Measurements from ENCODE around the gene LIMS1. TPM values are rescaled to one million over a fixed set of nuclear protein-coding genes. Genes with fewer than 3 reads are reported as not detected.

LIMS1 gene
- polyA plus RNA-seq, 1 experiment, result 95.0 TPM

GRCh38 chr2:108612153-108612513 lies 77.9 kb downstream of the LIMS1 start:
- ChIA-PET CTCF (interaction anchor here (8.7 kb wide), 1 partner anchor 24 kb away, joined by 93 read pairs; no protein-coding TSS in a partner anchor), POLR2A (interaction anchor here (1.1 kb wide), 1 partner anchor 9 kb away, joined by 5 read pairs; no protein-coding TSS in a partner anchor)
- no peaks in the 10 kb centered on the region for H3K27me3 ChIP-seq (ENCODE audit: control insufficient read depth, insufficient read depth, low read length)
- DNase-seq (ENCODE audit: low read depth, low spot score), result peak; percentile 52
- H3K9me3 ChIP-seq (ENCODE audit: control insufficient read depth, insufficient read depth, low read length), result no peaks in the 10 kb centered on the region
- no peak for TF ChIP-seq CTCF (IDR thresholded peaks at IDR 0.05; ENCODE audit: low read depth, low read length)
- peak overlapping the region; percentile 22 for H3K27ac ChIP-seq (ENCODE audit: low read depth, low read length)
- H3K4me3 ChIP-seq (ENCODE audit: low read depth, low read length), result peak overlapping the region; percentile 2; the same call in 1 of the 2 replicates

GRCh38 chr2:108612514-108613183 lies 78.4 kb downstream of the LIMS1 start:
- POLR2A ChIA-PET, result no interaction called here
- Histone ChIP-seq H3K27ac (ENCODE audit: low read depth, low read length) (peak overlapping the region; percentile 22), H3K27me3 (ENCODE audit: control insufficient read depth, insufficient read depth, low read length) (no peaks in the 10 kb centered on the region), H3K9me3 (ENCODE audit: control insufficient read depth, insufficient read depth, low read length) (no peaks in the 10 kb centered on the region), H3K4me3 (ENCODE audit: low read depth, low read length) (no peak overlapping the region)
- CTCF ChIA-PET, result interaction anchor here (1.2 to 8.7 kb wide), 2 partner anchors 24 to 28 kb away, joined by 4 to 93 read pairs; no protein-coding TSS in a partner anchor
- TF ChIP-seq CTCF (IDR thresholded peaks at IDR 0.05; ENCODE audit: low read depth, low read length), result no peak
- no peak for DNase-seq (ENCODE audit: low read depth, low spot score)

- POLR2A ChIA-PET, result no interaction called here
- no peak for DNase-seq (ENCODE audit: low read depth, low spot score)
These were observed 79.2 kb downstream of the LIMS1 start for GRCh38 chr2:108613261-108614042.

GRCh38 chr2:108614043-108614545 lies 79.8 kb downstream of the LIMS1 start:
- H3K27me3 ChIP-seq (ENCODE audit: control insufficient read depth, insufficient read depth, low read length), result no peaks in the 10 kb centered on the region
- H3K4me3 ChIP-seq (ENCODE audit: low read depth, low read length), result no peak overlapping the region
- CTCF ChIA-PET, result interaction anchor here (1.1 to 8.7 kb wide), 3 partner anchors 22 to 30 kb away, joined by 3 to 93 read pairs (median 6); no protein-coding TSS in a partner anchor

More at GRCh38 chr2:108613261-108614042, 79.2 kb downstream of the LIMS1 start:
- TF ChIP-seq CTCF (IDR thresholded peaks at IDR 0.05; ENCODE audit: low read depth, low read length), result no peak
- CTCF ChIA-PET, result interaction anchor here (1.2 to 8.7 kb wide), 2 partner anchors 23 to 29 kb away, joined by 4 to 93 read pairs; no protein-coding TSS in a partner anchor
- no peak overlapping the region for H3K27ac ChIP-seq (ENCODE audit: low read depth, low read length)
- H3K9me3 ChIP-seq (ENCODE audit: control insufficient read depth, insufficient read depth, low read length), result no peaks in the 10 kb centered on the region
- H3K4me3 ChIP-seq (ENCODE audit: low read depth, low read length), result no peak overlapping the region
- no peaks in the 10 kb centered on the region for H3K27me3 ChIP-seq (ENCODE audit: control insufficient read depth, insufficient read depth, low read length)

More at GRCh38 chr2:108614043-108614545, 79.8 kb downstream of the LIMS1 start:
- Histone ChIP-seq H3K27ac (ENCODE audit: low read depth, low read length) (no peak overlapping the region), H3K9me3 (ENCODE audit: control insufficient read depth, insufficient read depth, low read length) (no peaks in the 10 kb centered on the region)
- no peak for DNase-seq (ENCODE audit: low read depth, low spot score)
- POLR2A ChIA-PET, result no interaction called here
- no peak for TF ChIP-seq CTCF (IDR thresholded peaks at IDR 0.05; ENCODE audit: low read depth, low read length)
